PC-3 (cell line): ENCODE data around the gene GJB5. TPM values are rescaled to one million over a fixed set of nuclear protein-coding genes. Genes with fewer than 3 reads are reported as not detected.

ENCODE experiments used
- ATAC-seq: fragments of 200-7000 bp; cut with Tn5 transposase; 2 replicates; pipeline ENCODE4 v1.9.1; 2020; ENCODE audit warnings: mild to moderate bottlenecking, moderate library complexity
- BruUV-seq: library from RNA; stranded (reverse); fragments of 400-500 nt; replicated peaks from 2 replicates; lab custom pipeline; 2021; lab: Mats Ljungman, UMichigan
- CTCF ChIA-PET: fragments of 300-600 bp; sonication (Branson Sonifier 250); formaldehyde crosslinking; loops from one replicate; lab custom pipeline; 2022; ENCODE audit warnings: antibody characterized with exemption; lab: Charles Lee
- POLR2A ChIA-PET: fragments of 300-600 bp; sonication (Branson Sonifier 250); formaldehyde crosslinking; loops from one replicate; lab custom pipeline; 2022; ENCODE audit warnings: antibody characterized with exemption; ENCODE audit not compliant: unreplicated experiment; lab: Charles Lee
- DNase-seq: peaks from one replicate; pipeline ENCODE4 v3.0.0-alpha.2; 2015
- H2AFZ ChIP-seq: fragments of 300-600 bp; sonication (generic); 2 replicates; pipeline ENCODE4 v1.6.0; 2016; ENCODE audit warnings: antibody characterized with exemption, low read length
- H3F3A ChIP-seq: fragments of 300-600 bp; sonication (generic); one replicate; pipeline ENCODE4 v1.6.0; 2017; ENCODE audit warnings: antibody characterized with exemption, low read length, control low read depth, mild to moderate bottlenecking; ENCODE audit not compliant: unreplicated experiment
- H3K27ac ChIP-seq: fragments of 300-600 bp; sonication (generic); 2 replicates; pipeline ENCODE4 v1.5.1; 2016; ENCODE audit warnings: mild to moderate bottlenecking, low read length
- H3K27me3 ChIP-seq: fragments of 300-600 bp; sonication (generic); 2 replicates; pipeline ENCODE4 v1.6.1; 2016; ENCODE audit warnings: low read length, mixed read lengths
- H3K36me3 ChIP-seq: fragments of 300-600 bp; sonication (generic); 2 replicates; pipeline ENCODE4 v1.6.1; 2016; ENCODE audit warnings: low read depth, mixed run types, low read length, mixed read lengths
- H3K4me1 ChIP-seq: fragments of 300-600 bp; sonication (generic); 2 replicates; pipeline ENCODE4 v1.5.1; 2016; ENCODE audit warnings: low read length; ENCODE audit not compliant: insufficient read depth
- H3K4me2 ChIP-seq: fragments of 300-600 bp; sonication (generic); 2 replicates; pipeline ENCODE4 v1.6.0; 2016; ENCODE audit warnings: low read length
- H3K4me3 ChIP-seq: fragments of 300-600 bp; sonication (generic); 2 replicates; pipeline ENCODE4 v1.5.1; 2016; ENCODE audit warnings: mild to moderate bottlenecking, low read length, mixed read lengths
- H3K79me2 ChIP-seq: fragments of 300-600 bp; sonication (generic); 2 replicates; pipeline ENCODE4 v1.6.1; 2017; ENCODE audit warnings: low read length, mixed read lengths
- H3K9ac ChIP-seq: fragments of 300-600 bp; sonication (generic); 2 replicates; pipeline ENCODE4 v1.6.0; 2016; ENCODE audit warnings: mild to moderate bottlenecking, low read length
- H3K9me2 ChIP-seq: fragments of 300-600 bp; sonication (generic); replicated peaks from 2 replicates; pipeline ENCODE4 v1.6.1; 2016; ENCODE audit warnings: mixed run types, low read length, mixed read lengths
- H3K9me3 ChIP-seq: fragments of 300-600 bp; sonication (generic); 2 replicates; pipeline ENCODE4 v1.6.1; 2016; ENCODE audit warnings: low read length, mixed read lengths
- H4K20me1 ChIP-seq: fragments of 300-600 bp; sonication (generic); 2 replicates; pipeline ENCODE4 v1.6.1; 2016; ENCODE audit warnings: low read length, mixed read lengths
- CTCF ChIP-seq: fragments of 300-600 bp; sonication (generic); conservative IDR thresholded peaks from 2 replicates; pipeline ENCODE4 v1.5.1; 2017; ENCODE audit warnings: antibody characterized with exemption, low read depth, mild to moderate bottlenecking, low read length
- EZH2 ChIP-seq: fragments of 300-600 bp; sonication (generic); IDR thresholded peaks from one replicate; pipeline ENCODE4 v1.6.1; 2017; ENCODE audit warnings: antibody characterized with exemption, mild to moderate bottlenecking, low read length; ENCODE audit not compliant: unreplicated experiment
- EZH2phosphoT487 ChIP-seq: fragments of 300-600 bp; sonication (generic); IDR thresholded peaks from 2 replicates; pipeline ENCODE4 v1.6.1; 2018; ENCODE audit warnings: mild to moderate bottlenecking, antibody characterized with exemption, low read length, borderline replicate concordance
- intact Hi-C: fragments of 100-400 bp; cut with micrococcal nuclease; formaldehyde crosslinking; loops from 2 replicates; pipeline ENCODE4 v1.9.0; 2023
- total RNA-seq: library from RNA; depleted of rRNA; stranded (reverse); fragments of >200 nt; gene quantifications from 2 replicates; pipeline ENCODE4 v1.2.3, GENCODE V29; 2014

Gene GJB5
- total RNA-seq, 1 experiment from 2014 or later = 7.2 TPM

- H3K9me3 ChIP-seq = no peaks in the 10 kb centered on the region
- no peaks in the 10 kb centered on the region for H3F3A ChIP-seq
- peaks cover 17% of the 10 kb centered on the region for H3K36me3 ChIP-seq
- TSS peak; percentile 61 for BruUV-seq
- ChIA-PET POLR2A (interaction anchor here (0.6 kb wide), 1 partner anchor 1345 kb away, joined by 3 read pairs; no protein-coding TSS in a partner anchor), CTCF (interaction anchor here (1.0 kb wide), 1 partner anchor 18 kb away, joined by 3 read pairs; no protein-coding TSS in a partner anchor)
- TF ChIP-seq EZH2phosphoT487 (no peak), EZH2 (no peak), CTCF (no peak)
- ATAC-seq (no peak), DNase-seq (peak; percentile 34)
- H3K4me2 ChIP-seq = peak overlapping the region; percentile 98
- H3K9ac ChIP-seq = peak overlapping the region; percentile 93
- H3K79me2 ChIP-seq = peaks cover 56% of the 10 kb centered on the region
- peak overlapping the region; percentile 94 for H3K27ac ChIP-seq
- peaks cover 65% of the 10 kb centered on the region for H3K4me1 ChIP-seq
- H3K9me2 ChIP-seq = no peaks in the 10 kb centered on the region
- H4K20me1 ChIP-seq = no peaks in the 10 kb centered on the region
- H3K27me3 ChIP-seq = no peaks in the 10 kb centered on the region
- peak overlapping the region; percentile 74 for H2AFZ ChIP-seq
- intact Hi-C loops = no loop called here
- H3K4me3 ChIP-seq = peak overlapping the region; percentile 96
Observed at GRCh38 chr1:34780528-34780927, 25.7 kb downstream of the GJB5 start.

GRCh38 chr1:34781071-34781843 is 26.4 kb downstream of the GJB5 start, which contains the start of gene GJB3:
Gene GJB3 (plus strand): TSS chr1:34781214. CDS start chr1:34784763, 3,549 bp downstream.
- peaks cover 59% of the 10 kb centered on the region for H3K79me2 ChIP-seq
- POLR2A ChIA-PET = interaction anchor here (0.6 to 1.0 kb wide), 3 partner anchors 19 to 1444 kb away, joined by 3 to 5 read pairs (median 3); no protein-coding TSS in a partner anchor
- peak within 1 kb of the TSS; percentile 93 for H3K9ac ChIP-seq
- peak within 1 kb of the TSS; percentile 98 for H3K4me2 ChIP-seq
- H3F3A ChIP-seq = no peaks in the 10 kb centered on the region
- ATAC-seq = peak; percentile 31
- peak within 1 kb of the TSS; percentile 96 for H3K4me3 ChIP-seq
- TF ChIP-seq CTCF = no peak
- no peak for TF ChIP-seq EZH2phosphoT487
- TF ChIP-seq EZH2 = no peak
- 0 out of 2 replicates have a peak, but pooled peaks cover 4% of the 10 kb centered on the region for H4K20me1 ChIP-seq
- no peaks in the 10 kb centered on the region for H3K9me3 ChIP-seq
- intact Hi-C loops = no loop called here
- H3K36me3 ChIP-seq = peaks cover 24% of the 10 kb centered on the region
- no peaks in the 10 kb centered on the region for H3K27me3 ChIP-seq
- CTCF ChIA-PET = interaction anchor here (1.0 to 1.1 kb wide), 2 partner anchors 18 to 39 kb away, joined by 3 to 4 read pairs; no protein-coding TSS in a partner anchor
- peaks cover 72% of the 10 kb centered on the region for H3K4me1 ChIP-seq
- H2AFZ ChIP-seq = peak within 1 kb of the TSS; percentile 74
- no peaks in the 10 kb centered on the region for H3K9me2 ChIP-seq
- no TSS peak for BruUV-seq
- peak within 1 kb of the TSS; percentile 94 for H3K27ac ChIP-seq
- peak; percentile 73 for DNase-seq
